Endothelial cell (in vitro differentiated cells): ENCODE results near the gene CCDC149. TPM values are rescaled to one million over a fixed set of nuclear protein-coding genes. Genes with fewer than 3 reads are reported as not detected.

ENCODE experiments used
- DNase-seq: peaks from one replicate; pipeline ENCODE4 v3.0.0; 2021; ENCODE audit warnings: low spot score
- H3K27ac Mint-ChIP-seq: one replicate; pipeline ENCODE4 v1.8.0; 2021; ENCODE audit warnings: mixed read lengths, inconsistent platforms; ENCODE audit not compliant: unreplicated experiment
- H3K27me3 Mint-ChIP-seq: one replicate; pipeline ENCODE4 v1.8.0; 2021; ENCODE audit warnings: mild to moderate bottlenecking, moderate library complexity, mixed read lengths, inconsistent platforms; ENCODE audit not compliant: unreplicated experiment
- H3K36me3 Mint-ChIP-seq: one replicate; pipeline ENCODE4 v1.8.0; 2021; ENCODE audit warnings: mild to moderate bottlenecking, low read depth, mixed read lengths, inconsistent platforms; ENCODE audit not compliant: unreplicated experiment
- H3K4me1 Mint-ChIP-seq: one replicate; pipeline ENCODE4 v1.8.0; 2021; ENCODE audit warnings: mild to moderate bottlenecking, mixed read lengths, inconsistent platforms; ENCODE audit not compliant: unreplicated experiment
- H3K4me3 Mint-ChIP-seq: one replicate; pipeline ENCODE4 v1.8.0; 2021; ENCODE audit warnings: mild to moderate bottlenecking, mixed read lengths, inconsistent platforms; ENCODE audit not compliant: unreplicated experiment
- H3K9me3 Mint-ChIP-seq: one replicate; pipeline ENCODE4 v1.8.0; 2021; ENCODE audit warnings: mixed read lengths, inconsistent platforms; ENCODE audit not compliant: unreplicated experiment
- CTCF ChIP-seq: fragments of 200-600 bp; sonication (generic); IDR thresholded peaks from one replicate; pipeline ENCODE4 v1.5.0; 2021; ENCODE audit warnings: antibody characterized with exemption; ENCODE audit not compliant: unreplicated experiment
- total RNA-seq: library from RNA; stranded (reverse); fragmentation: NEBNext Ultra II Directional; extraction: Animal tissue kit (Norgen Biotek cat#: 25700); gene quantifications from one replicate; pipeline ENCODE4 v1.2.1, GENCODE V29; 2021; ENCODE audit not compliant: unreplicated experiment

Gene CCDC149
- total RNA-seq, 1 donor from 2014 or later: 4.0 TPM

DNA sequence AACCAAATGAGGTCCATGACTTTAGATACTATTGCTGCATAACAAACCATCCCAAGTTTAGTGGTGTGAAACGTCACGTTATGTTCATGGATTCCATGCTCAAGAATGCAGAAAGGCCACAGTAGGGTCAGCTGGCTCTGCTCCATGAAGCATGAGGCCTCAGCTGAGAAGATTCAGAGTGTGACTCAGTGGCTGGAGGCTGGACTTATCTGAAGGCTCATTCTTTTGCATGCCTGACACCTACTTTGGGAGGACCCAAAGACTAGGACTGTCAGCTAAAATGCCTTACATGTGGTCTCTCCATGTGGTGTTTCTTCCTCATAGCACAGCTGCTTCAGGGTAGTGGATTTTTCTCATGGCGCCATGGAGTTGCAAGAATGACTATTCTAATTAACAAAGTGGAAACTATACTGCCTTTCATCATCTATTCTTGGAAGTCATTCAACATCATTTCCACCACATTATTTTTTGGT is 11.5 kb upstream of the CCDC149 start:
- Mint-ChIP-seq H3K27me3 (no peaks in the 10 kb centered on the region), H3K9me3 (no peaks in the 10 kb centered on the region), H3K4me1 (no peaks in the 10 kb centered on the region), H3K36me3 (no peaks in the 10 kb centered on the region), H3K27ac (no peak overlapping the region), H3K4me3 (no peak overlapping the region)
- TF ChIP-seq CTCF: no peak
- DNase-seq: no peak

DNA sequence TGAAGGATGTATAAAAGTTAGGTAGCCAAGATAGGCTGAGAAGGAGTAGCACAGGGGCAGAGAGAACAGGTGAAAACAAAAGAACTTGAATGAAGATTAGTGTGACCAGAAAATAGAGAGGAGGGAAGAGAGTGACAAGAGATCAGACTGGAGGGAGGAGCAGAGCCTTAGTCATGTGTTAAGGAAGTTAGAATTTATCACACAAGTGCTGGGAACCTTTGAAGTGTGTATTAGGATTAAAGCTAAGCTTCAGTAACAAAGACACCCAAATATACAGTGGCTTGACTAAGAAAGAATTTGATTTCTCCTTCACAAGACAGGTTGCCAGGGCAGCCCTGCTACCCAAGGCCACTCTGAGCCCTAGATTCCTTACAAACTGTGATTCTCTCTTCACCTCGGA is 10.7 kb upstream of the CCDC149 start:
- no peak for TF ChIP-seq CTCF
- no peaks in the 10 kb centered on the region for H3K27me3 Mint-ChIP-seq
- DNase-seq: no peak

DNA sequence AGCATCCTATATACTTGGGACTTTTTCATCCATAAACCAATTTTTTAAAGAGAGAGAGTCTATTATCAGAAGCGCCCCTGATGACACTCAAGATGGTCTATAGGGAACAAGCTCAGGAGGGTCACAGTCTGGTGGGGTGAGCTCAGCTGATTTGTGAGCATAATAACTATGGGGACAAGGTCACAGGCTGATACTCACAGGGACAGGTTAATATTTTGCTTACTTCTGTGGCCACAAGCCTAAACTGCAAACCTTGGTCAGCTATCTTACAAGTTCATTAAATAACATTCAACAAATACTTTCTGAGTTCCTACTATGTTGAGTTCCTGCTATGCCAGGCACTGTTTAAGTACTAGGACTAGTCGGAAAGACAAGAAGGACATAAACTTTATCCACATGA is 10.2 kb upstream of the CCDC149 start:
- H3K36me3 Mint-ChIP-seq: no peaks in the 10 kb centered on the region
- no peaks in the 10 kb centered on the region for H3K4me1 Mint-ChIP-seq
- no peaks in the 10 kb centered on the region for H3K27me3 Mint-ChIP-seq
- TF ChIP-seq CTCF: no peak
- H3K9me3 Mint-ChIP-seq: no peaks in the 10 kb centered on the region
- no peak overlapping the region for H3K27ac Mint-ChIP-seq
- no peak overlapping the region for H3K4me3 Mint-ChIP-seq
- no peak for DNase-seq

More for the DNA sequence above, 10.7 kb upstream of the CCDC149 start:
- Mint-ChIP-seq H3K4me3 (no peak overlapping the region), H3K27ac (no peak overlapping the region), H3K36me3 (no peaks in the 10 kb centered on the region), H3K4me1 (no peaks in the 10 kb centered on the region), H3K9me3 (no peaks in the 10 kb centered on the region)

DNA sequence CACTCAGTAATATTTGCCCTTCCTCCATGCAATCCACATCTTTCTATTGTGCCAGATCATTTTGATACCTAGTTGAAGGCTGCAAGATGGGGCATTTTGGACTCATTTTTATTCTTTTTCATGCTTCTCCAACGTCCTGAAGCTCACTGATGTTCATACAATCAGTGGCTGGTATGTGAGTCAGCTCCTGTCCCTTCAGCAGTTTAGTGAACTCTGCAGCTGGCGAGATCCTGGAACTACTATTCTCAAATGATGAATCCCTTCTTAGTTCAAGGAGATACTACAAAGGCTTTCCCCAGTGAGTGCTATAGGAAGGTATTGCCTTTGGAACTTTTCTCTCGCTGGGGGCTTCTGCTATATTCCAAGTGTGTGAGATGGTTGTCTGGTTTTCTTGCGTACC is 9.6 kb upstream of the CCDC149 start:
- H3K27me3 Mint-ChIP-seq: no peaks in the 10 kb centered on the region
- TF ChIP-seq CTCF: no peak
- H3K27ac Mint-ChIP-seq: no peak overlapping the region
- no peak overlapping the region for H3K4me3 Mint-ChIP-seq
- no peaks in the 10 kb centered on the region for H3K4me1 Mint-ChIP-seq
- no peaks in the 10 kb centered on the region for H3K9me3 Mint-ChIP-seq
- DNase-seq: no peak
- H3K36me3 Mint-ChIP-seq: no peaks in the 10 kb centered on the region

GRCh38 chr4:24921491-24921890 is 8.6 kb upstream of the CCDC149 start:
- Mint-ChIP-seq H3K27me3 (no peaks in the 10 kb centered on the region), H3K36me3 (no peaks in the 10 kb centered on the region), H3K27ac (no peak overlapping the region), H3K4me3 (no peak overlapping the region), H3K4me1 (no peaks in the 10 kb centered on the region), H3K9me3 (no peaks in the 10 kb centered on the region)
- DNase-seq: no peak
- no peak for TF ChIP-seq CTCF
